Stimulated activated CD8-positive, alpha-beta memory T cell treated with anti-CD3 and anti-CD28 coated beads, Interleukin-4, amount 100 ng/mL, for 48 hours (primary cell): ENCODE results near the gene HHATL.

Source experiments
- DNase-seq: peaks from one replicate; pipeline ENCODE4 v3.0.0-alpha.2; 2020

HHATL gene

DNA sequence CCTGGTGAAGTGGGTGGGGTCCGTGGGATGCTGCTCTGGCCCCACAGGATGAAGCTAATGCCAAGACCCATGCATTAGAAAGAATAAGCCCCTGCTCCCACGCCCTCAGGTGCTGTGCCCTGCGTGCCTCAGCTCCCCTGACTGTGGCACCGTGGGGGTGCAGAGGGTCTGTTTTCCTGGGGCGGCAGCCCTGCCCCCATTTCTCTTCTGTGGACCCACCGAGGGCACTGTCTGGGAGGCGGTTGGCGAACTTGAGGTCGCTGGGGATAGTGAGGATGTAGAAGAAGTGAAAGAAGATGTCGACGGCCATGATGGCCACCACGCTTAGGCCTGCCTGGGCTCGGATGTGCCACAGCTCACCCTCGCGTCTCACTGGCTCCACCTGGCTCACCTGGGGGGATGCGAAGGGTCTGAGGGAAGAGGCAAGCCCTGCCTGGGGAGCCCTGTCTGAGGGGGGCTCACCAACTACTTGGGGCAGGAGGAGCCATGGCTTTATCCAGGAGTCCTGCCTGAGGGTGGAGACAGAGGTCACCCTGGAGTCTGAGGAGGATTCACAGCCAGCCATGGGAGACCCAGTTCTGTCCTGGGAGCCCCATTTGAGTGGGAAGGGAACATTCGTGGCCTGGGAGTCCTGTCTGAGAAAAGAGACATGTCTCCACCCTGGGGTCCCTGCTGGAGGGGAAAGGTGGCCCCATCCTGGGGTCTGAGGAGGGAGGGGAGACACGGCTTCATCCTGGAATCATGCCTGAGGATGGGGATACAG lies 5.1 kb downstream of the HHATL start:
- no peak for DNase-seq

DNA sequence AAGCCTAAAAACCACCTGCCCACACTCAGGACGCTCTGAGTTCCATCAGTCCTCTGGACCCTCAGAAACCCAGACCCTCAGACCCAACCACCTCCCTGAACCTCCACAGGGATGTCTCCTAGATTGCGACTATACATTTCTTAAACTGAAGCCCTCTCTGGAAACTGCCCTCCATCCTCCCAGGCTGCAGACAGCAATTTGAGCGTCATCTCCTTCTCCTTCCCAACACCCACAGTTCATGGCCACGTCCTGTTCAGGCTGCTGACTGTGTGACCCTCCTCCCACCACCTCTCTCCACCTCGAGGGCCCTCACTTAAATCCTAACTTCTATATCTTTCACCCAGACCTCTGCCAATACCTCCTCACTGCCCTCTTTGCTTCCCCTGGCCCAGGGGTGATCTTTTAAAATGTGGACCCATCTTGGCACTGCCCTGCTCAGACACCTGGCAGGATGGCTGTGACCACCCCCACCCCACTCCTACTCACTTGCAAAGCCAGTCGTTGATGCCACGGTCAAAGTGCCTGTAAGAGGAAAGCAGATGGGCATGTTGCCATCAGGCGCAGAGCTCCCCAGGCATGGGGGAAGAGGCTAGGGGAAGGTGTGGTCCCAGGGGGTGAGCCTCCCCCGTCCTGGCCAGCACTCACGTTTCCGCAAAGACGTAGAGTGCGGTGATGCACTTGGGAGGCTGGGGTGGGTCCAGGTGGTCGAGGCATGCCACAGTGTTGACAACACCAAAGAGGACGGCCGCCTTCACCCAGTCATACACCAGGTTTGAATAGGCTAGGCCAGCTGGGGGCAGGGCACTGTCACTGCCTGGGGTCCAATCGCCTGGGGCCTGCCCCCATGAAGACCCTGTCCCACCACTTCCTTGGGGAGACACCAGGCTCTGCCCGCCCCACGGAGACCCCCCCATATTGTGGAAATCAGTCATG lies 6.0 kb downstream of the HHATL start:
- DNase-seq, result no peak

- no peak for DNase-seq
Observed at GRCh38 chr3:42694366-42694765, 8.2 kb downstream of the HHATL start.

DNA sequence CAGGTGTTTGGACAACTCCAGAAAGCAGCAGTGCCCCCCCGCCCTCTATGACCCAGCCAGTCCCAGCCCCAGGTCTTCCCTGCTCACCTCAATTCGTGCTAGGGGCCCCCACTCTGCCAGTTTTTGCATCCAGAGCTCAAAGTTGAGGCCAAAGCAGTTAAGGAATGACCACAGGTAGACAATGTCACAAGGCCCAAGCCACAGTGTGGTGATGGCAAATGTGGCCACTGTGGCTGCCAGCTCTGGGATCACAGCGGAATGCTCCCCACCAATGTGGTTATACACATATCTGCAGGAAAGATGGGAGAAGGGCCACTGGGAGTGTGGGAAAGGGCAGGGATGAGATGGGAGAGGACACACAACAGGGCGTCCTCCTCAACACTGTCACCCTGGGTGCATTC lies 9.1 kb downstream of the HHATL start:
- no peak for DNase-seq

- DNase-seq, result no peak
Observed at GRCh38 chr3:42692667-42693529, 9.7 kb downstream of the HHATL start.

GRCh38 chr3:42691816-42692666 lies 10.6 kb downstream of the HHATL start:
- DNase-seq, result no peak

DNA sequence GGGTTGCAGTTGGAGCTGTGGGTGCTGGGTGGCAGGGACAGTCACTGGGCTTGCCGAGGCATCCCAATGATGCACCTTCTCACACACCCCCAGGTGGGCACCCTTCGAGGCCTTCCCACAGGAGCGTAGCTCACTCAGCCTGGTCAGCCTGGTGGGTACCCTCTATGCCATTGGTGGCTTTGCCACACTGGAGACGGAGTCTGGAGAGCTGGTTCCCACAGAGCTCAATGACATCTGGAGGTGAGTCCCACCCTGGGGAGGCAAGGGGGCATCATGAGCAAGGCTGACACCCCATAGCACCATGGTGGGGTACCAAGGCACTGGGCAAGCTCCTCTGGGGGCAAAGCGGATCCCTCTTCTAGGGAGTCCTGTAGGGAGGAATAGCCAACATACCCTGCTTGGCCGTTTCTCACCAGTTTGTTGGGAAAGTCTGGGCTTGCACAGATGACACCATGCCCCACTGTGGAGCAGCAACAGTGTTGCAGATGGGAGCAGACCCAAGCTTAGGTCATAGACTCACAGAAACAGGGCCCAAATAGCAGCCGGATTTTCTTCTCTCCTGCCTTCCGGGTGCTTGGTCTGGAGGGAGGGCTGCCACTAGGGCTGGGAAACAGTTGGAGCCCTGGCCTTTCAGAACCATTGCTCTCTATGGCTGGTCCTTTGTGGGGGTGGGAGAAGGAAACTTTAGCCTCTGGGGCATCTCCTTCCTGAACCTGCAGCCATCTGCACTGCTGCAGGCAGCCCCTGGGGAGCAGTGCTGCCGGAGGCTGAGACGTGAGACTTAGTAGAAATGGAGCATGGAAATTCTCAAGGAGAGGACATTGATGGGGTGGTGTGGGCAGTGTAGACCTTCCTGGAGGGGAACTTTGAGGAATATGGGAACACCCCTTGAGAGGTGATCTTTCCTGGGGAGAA lies 11.6 kb downstream of the HHATL start:
- no peak for DNase-seq

GRCh38 chr3:42690191-42690590 lies 12.4 kb downstream of the HHATL start:
- no peak for DNase-seq

- DNase-seq, result no peak
Observed at GRCh38 chr3:42689421-42690014, 13.1 kb downstream of the HHATL start.

GRCh38 chr3:42688487-42689420 lies 13.8 kb downstream of the HHATL start:
- no peak for DNase-seq

GRCh38 chr3:42688016-42688415 lies 14.6 kb downstream of the HHATL start:
- DNase-seq, result no peak

GRCh38 chr3:42686832-42687650 lies 15.6 kb downstream of the HHATL start:
- no peak for DNase-seq

DNA sequence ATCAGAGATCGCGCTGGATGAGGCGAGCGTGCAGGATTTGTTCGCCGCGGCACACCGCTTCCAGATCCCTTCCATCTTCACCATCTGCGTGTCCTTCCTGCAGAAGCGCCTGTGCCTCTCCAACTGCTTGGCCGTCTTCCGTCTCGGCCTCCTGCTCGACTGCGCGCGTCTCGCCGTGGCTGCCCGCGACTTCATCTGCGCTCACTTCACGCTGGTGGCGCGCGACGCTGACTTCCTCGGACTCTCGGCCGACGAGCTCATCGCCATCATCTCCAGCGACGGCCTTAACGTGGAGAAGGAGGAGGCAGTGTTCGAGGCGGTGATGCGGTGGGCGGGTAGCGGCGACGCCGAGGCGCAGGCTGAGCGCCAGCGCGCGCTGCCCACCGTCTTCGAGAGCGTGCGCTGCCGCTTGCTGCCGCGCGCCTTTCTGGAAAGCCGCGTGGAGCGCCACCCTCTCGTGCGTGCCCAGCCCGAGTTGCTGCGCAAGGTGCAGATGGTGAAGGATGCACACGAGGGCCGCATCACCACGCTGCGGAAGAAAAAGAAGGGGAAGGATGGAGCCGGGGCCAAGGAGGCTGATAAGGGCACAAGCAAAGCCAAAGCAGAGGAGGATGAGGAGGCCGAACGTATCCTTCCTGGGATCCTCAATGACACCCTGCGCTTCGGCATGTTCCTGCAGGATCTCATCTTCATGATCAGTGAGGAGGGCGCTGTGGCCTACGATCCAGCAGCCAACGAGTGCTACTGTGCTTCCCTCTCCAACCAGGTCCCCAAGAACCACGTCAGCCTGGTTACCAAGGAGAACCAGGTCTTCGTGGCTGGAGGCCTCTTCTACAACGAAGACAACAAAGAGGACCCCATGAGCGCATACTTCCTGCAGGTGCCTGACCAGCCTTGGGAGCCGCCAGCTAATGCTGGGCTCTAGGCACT lies 16.4 kb downstream of the HHATL start:
- no peak for DNase-seq

DNA sequence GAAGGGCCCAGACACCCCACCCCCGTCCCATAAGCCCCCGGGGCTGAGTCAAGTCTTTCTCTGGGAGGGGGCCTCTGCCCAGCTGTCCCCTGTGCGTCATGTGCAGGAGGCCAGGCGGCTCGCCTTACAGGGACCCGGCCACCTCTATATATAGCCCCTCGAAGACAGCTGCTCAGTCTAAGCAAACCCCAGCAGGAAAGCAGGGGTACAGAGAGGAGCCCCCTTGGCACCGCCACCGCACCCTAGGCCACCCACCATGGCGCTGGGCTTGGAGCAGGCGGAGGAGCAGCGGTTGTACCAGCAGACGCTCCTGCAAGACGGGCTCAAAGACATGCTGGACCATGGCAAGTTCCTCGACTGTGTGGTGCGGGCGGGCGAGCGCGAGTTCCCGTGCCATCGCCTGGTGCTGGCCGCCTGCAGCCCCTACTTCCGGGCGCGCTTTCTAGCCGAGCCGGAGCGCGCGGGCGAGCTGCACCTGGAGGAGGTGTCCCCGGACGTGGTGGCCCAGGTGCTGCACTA lies 17.2 kb downstream of the HHATL start, which contains the start of gene KLHL40:
TSS of gene KLHL40 (plus strand) at position 175 of the 519 bp plus-strand sequence. CDS start at position 257, 82 bp downstream.
- no peak for DNase-seq

DNA sequence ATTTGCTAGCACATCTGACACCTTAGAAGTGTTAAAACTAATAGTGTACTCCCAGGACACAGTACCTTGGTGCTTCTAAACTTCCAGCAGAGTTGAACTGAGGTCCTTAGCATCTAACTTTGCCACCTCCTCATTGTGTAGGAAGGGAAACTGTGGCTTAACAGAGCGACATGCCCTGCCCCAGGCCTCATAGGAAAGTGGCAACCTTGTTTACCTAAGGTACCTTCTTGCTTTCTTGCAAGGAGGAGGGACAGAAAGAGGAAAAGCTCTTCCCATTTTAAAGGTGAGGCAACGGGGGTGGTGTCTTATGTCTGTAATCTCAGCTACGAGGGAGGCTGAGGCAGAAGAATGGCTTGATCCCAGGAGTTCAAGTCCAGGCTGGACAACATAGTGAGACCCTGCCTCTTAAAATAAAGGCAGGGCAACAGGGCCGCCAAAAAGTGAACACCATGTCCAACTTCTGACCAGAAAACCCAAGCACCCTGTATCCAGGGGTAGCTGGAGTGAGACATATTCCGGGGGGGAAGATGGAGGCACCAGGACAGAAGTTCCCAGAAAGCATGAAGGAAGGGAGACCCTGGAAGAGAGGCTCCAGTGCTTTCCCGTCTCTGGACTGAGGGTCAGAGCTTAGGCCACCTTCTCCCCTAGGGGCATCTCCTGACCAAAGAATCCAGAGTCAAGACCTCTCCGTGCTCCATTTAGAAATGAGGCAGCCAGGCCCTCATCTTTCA lies 17.8 kb downstream of the HHATL start:
- DNase-seq, result no peak
